Large intestine (tissue), 12 donors: Measurements from ENCODE around the gene MAP3K14. TPM values are rescaled to one million over a fixed set of nuclear protein-coding genes. Genes with fewer than 3 reads are reported as not detected.

ENCODE experiments used
- DNase-seq, 2 donors: peaks; one replicate each; pipeline versions ENCODE4 v3.0.0 to v3.0.0-alpha.2; 2013
- H3K27ac ChIP-seq: one replicate; pipeline ENCODE4 v1.5.1; 2013; ENCODE audit warnings: low read length
- H3K27me3 ChIP-seq: 2 replicates; pipeline ENCODE4 v1.6.1; 2013; ENCODE audit warnings: low read length; ENCODE audit not compliant: control insufficient read depth, insufficient read depth
- H3K36me3 ChIP-seq: 2 replicates; pipeline ENCODE4 v1.6.1; 2013; ENCODE audit warnings: low read length; ENCODE audit not compliant: control insufficient read depth, insufficient read depth
- H3K4me1 ChIP-seq: one replicate; pipeline ENCODE4 v1.6.1; 2013; ENCODE audit warnings: low read length; ENCODE audit not compliant: control insufficient read depth, insufficient read depth
- H3K4me3 ChIP-seq: one replicate; pipeline ENCODE4 v1.5.1; 2013; ENCODE audit warnings: low read length
- H3K9me3 ChIP-seq: one replicate; pipeline ENCODE4 v1.6.1; 2013; ENCODE audit warnings: mild to moderate bottlenecking, low read depth, low read length, moderate library complexity; ENCODE audit not compliant: control insufficient read depth
- WGBS: methylation state at CpG from one replicate; pipeline ENCODE4 v1.1.5; 2013; ENCODE audit warnings: low lambda C conversion rate; ENCODE audit not compliant: insufficient coverage; 5-methylcytosine and 5-hydroxymethylcytosine counted together
- long read RNA-seq, 11 donors: transcript quantifications; one replicate each; lab custom pipeline, GENCODE V29; 2026
- polyA plus RNA-seq: library from polyadenylated mRNA; unstranded; fragments of 120-200 nt; gene quantifications from one replicate; pipeline ENCODE4 v1.2.1, GENCODE V29; 2013

MAP3K14 gene
- 8.7 TPM for polyA plus RNA-seq
- long read RNA-seq, donor 1 = 0 reads
- long read RNA-seq, donor 2 = 0 reads
- long read RNA-seq, donor 3 = 0 reads
- long read RNA-seq, donor 4 = 0 reads
- long read RNA-seq, donor 5 = 0 reads
- long read RNA-seq, donor 6, full-length matches to known transcripts = 1 of 1 reads
- long read RNA-seq, donor 6, partial matches to known transcripts = 0 of 1 reads
- long read RNA-seq, donor 6, other reads (novel, unspliced or antisense) = 0 of 1 reads
- long read RNA-seq, donor 7 = 0 reads
- long read RNA-seq, donor 8, partial matches to known transcripts = 5 of 5 reads
- long read RNA-seq, donor 8, other reads (novel, unspliced or antisense) = 0 of 5 reads
- long read RNA-seq, donor 9, full-length matches to known transcripts = 1 of 1 reads
- long read RNA-seq, donor 9, partial matches to known transcripts = 0 of 1 reads
- long read RNA-seq, donor 9, other reads (novel, unspliced or antisense) = 0 of 1 reads
- long read RNA-seq, donor 10 = 0 reads
- long read RNA-seq, donor 11 = 0 reads

DNA sequence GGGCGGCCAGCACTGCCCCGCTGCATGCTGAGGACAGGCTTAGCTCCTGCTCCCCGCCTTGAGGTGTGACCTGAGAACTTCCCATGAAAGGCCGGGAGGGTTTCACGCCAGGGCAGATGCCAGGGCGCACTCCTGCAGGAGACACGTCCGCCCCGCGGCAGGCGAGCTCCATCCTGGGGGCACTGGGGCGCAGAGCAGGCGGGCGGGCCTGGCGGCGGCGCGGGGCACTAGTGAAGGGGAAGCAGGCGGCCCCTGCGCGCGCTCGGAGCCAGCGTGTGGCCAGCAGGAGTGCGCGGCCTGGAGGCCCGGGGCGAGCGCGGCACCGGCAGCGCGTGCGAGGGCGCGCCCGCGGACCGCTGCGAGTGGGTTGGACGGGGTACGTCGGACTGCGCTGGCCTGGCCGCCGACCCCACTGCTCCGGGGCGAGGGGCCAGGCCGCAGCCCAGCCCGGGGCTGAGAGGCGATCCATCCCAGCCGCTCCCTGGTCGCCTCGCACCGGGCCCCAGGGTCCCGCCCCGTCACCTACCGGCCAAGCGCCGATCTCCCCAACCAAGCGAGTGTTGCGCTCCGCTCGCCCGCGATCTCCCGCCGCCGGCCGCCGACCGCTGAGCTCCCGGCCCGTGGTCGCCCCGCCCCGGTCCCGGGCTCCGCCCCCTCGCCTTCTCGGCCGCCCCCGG is at the start of gene MAP3K14:
Gene MAP3K14 (minus strand): TSS at position 587 of the 677 bp plus-strand sequence. CDS start 26,275 bp downstream, outside the sequence.
- Histone ChIP-seq H3K9me3 (no peaks in the 10 kb centered on the region), H3K4me3 (peak within 1 kb of the TSS; percentile 66), H3K27ac (peak within 1 kb of the TSS; percentile 75), H3K27me3 (no peaks in the 10 kb centered on the region), H3K4me1 (peaks cover 75% of the 10 kb centered on the region), H3K36me3 (no peaks in the 10 kb centered on the region)
- no CpG with 5 or more reads among the region's 83 CpGs for WGBS
- peak; percentile 71 to 88 for DNase-seq

DNA sequence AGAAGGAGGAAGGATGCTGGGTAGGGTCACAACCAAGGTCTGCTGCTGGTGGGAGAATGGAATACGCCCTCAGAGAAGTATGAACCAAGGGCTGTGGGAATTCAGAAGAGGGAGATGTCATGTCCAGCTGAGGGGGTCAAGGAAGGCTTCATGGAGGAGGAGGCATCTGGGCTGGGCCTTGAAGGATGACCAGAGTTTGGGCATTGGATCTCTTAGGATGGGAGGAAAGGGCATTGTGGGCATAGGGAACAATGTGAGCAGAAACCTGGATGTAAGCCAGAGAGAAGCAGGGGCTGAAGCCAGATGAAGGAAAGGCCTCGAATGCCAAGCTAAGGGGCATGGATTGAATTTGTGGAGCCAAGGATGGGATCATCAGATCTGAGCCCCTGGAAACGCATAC is 49.2 kb upstream of the MAP3K14 start:
- no peaks in the 10 kb centered on the region for H3K36me3 ChIP-seq
- no CpG with 5 or more reads among the region's 3 CpGs for WGBS
- DNase-seq = no peak
- peaks cover 15% of the 10 kb centered on the region for H3K27me3 ChIP-seq
- no peaks in the 10 kb centered on the region for H3K4me1 ChIP-seq
- no peak overlapping the region for H3K27ac ChIP-seq
- no peaks in the 10 kb centered on the region for H3K9me3 ChIP-seq
- no peak overlapping the region for H3K4me3 ChIP-seq

DNA sequence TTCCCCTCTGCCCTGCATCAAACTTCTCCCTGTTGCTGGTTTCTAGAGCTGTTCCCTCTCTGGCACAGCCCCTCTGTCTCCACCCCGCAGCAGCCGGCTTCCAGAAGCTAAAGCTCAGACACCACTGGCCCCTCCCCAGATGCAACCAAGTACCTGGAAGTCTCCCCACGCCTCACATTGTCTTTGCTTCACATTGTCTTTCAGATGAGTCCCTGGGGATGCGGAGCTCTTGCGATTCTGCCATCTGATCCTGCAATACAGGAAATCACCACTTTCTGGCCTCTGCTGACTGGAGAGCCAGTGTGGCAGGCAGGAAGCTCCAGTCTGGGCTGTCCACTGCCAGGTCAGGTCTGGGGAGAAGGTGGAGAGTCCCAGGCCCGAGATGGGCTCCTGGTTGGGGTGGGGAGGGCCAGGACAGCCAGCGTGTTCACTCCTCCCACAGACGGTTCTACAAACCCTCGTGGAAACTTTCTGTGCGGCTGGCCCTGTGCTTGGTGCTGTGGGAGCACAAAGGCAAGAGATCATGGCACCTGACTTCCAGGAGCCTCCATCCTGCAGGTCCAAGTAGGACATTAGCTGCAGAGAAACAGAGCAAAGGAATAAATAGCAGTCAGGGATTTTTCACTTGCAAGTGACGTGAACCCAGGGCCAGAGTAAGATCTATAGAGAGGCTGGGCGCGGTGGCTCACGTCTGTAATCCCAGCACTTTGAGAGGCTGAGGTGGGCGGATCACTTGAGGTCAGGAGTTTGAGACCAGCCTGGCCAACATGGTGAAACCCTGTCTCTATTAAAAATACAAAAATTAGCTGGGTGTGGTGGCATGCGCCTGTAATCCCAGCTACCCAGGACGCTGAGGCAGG is 47.9 kb upstream of the MAP3K14 start:
- H3K9me3 ChIP-seq = no peaks in the 10 kb centered on the region
- H3K27me3 ChIP-seq = peaks cover 19% of the 10 kb centered on the region
- H3K36me3 ChIP-seq = no peaks in the 10 kb centered on the region
- no peak for DNase-seq
- no peak overlapping the region for H3K27ac ChIP-seq
- H3K4me1 ChIP-seq = no peaks in the 10 kb centered on the region
- no peak overlapping the region for H3K4me3 ChIP-seq
- WGBS = no CpG with 5 or more reads among the region's 17 CpGs

DNA sequence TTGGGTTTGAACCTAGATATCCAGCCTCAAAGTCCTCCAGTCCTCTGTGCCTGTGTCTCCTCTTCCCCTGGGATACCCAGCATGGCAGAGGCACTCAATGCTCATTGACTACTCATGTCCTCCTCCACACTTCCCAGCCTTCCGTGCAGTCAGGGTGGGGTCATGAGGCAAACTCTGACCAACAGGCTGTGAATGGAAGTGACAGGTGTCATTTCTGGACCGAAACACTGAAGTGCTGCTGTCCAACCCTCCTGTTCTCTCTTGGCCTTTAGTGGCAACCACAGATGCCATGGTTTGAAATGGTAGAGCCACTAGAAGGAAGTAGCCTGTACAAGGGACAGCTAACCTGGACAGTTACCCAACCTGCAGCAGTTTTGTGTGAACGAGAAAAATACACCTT is 46.7 kb upstream of the MAP3K14 start:
- H3K27ac ChIP-seq = no peak overlapping the region
- no CpG with 5 or more reads among the region's 3 CpGs for WGBS
- DNase-seq = no peak

DNA sequence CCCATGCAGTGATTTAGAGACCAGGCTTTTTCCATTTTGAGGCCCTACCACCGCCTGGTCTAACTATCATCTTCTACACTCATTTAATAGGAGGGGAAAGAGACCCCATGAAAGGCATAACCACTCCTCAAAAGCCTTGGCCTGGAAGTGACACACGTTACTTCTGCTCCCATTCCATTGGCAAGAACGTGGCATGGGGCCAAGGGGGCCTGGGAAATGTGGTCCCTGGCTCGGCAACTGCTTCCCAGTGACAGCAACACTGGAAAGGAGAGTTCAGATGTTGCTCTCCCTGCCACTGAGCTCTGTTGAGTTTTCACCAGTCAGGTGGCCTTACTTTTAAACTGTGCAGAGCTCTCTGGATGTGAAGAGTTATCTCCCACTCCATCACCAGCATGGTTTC is 45.2 kb upstream of the MAP3K14 start:
- no CpG with 5 or more reads among the region's 4 CpGs for WGBS
- Histone ChIP-seq H3K27me3 (peaks cover 19% of the 10 kb centered on the region), H3K4me3 (no peak overlapping the region), H3K4me1 (no peaks in the 10 kb centered on the region), H3K9me3 (no peaks in the 10 kb centered on the region), H3K27ac (no peak overlapping the region), H3K36me3 (no peaks in the 10 kb centered on the region)
- no peak for DNase-seq

More for the DNA sequence above, 46.7 kb upstream of the MAP3K14 start:
- no peaks in the 10 kb centered on the region for H3K9me3 ChIP-seq
- no peaks in the 10 kb centered on the region for H3K36me3 ChIP-seq
- H3K4me1 ChIP-seq = no peaks in the 10 kb centered on the region
- H3K27me3 ChIP-seq = peaks cover 19% of the 10 kb centered on the region
- no peak overlapping the region for H3K4me3 ChIP-seq

DNA sequence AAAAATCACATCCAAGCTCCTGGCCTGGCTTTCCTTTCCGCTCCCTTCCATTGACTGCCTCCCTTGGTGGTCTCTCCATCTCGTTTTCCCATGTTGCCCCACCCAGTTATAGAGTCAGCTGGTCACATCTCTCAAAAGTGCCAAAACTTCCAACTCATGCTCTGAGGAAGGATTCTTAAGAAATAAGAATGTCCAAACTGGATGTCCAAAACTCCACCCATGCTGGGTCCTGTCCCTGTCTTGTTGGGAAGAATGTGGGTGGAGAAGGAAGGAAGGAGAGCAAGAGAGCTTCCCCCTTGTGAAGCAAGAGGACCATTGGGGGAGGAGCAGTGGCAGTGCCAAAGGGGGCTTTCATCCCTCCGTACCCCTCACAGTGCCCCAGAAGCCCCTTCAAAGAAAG is 44.6 kb upstream of the MAP3K14 start:
- no peak overlapping the region for H3K4me3 ChIP-seq
- no peaks in the 10 kb centered on the region for H3K36me3 ChIP-seq
- 50% methylated on average over 1 of the region's 3 CpGs for WGBS
- no peak for DNase-seq
- H3K27me3 ChIP-seq = peaks cover 19% of the 10 kb centered on the region
- H3K27ac ChIP-seq = no peak overlapping the region
- H3K9me3 ChIP-seq = no peaks in the 10 kb centered on the region
- H3K4me1 ChIP-seq = no peaks in the 10 kb centered on the region

DNA sequence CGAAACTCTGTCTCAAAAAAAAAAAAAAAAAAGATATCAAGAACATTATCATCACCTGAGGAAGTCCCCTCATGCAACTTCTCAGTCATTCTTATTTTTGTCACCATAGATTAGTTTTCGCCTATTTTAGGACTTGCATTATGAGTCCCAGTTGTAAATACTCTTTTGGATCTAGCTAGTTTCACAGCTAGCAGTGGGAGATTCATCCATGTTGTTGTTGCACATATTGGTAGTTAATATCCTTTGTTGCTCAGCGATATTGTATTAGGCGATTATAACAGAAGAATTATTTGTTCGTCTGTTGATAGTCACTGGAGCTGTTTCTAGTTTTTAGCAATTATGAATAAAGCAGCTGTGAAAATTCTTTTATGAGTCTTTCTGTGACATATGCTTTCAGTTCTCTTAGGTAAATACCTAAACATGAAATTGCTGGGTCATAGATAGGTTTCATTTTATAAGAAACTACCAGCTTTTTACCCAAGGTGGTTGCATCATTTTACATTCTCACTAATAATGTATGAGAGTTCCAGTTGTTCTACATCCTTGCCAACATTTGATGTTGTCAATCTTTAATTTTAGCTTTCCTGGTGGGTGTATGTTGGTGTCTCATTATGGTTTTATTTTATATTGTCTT is 40.7 kb upstream of the MAP3K14 start:
- H3K4me3 ChIP-seq = no peak overlapping the region
- no peaks in the 10 kb centered on the region for H3K4me1 ChIP-seq
- H3K27me3 ChIP-seq = peaks cover 13% of the 10 kb centered on the region
- no CpG with 5 or more reads among the region's 5 CpGs for WGBS
- no peaks in the 10 kb centered on the region for H3K9me3 ChIP-seq
- no peak overlapping the region for H3K27ac ChIP-seq
- no peak for DNase-seq
- no peaks in the 10 kb centered on the region for H3K36me3 ChIP-seq

DNA sequence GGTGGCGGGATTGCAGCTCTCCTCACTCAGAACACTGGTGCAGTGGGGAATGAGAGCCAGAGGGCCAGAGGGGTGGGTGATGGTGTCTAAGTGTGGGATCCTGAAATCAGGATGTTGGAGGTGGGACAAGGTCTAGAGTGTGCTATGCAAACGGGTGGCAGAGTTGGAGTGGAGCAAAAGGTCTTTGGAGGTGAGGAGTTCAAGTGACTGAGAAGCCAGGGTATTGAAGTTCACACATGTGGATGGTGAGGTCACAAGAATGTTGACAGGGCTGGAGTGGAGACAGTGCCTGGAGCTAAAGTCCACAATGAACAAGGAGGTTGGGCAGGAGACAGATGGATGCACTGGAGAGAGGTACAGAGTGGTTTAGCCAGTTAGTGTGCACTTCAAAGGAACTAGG is 38.3 kb upstream of the MAP3K14 start:
- 14% methylated on average over 1 of the region's 2 CpGs for WGBS
- DNase-seq = peak; percentile 35 to 46
- no peak overlapping the region for H3K4me3 ChIP-seq

DNA sequence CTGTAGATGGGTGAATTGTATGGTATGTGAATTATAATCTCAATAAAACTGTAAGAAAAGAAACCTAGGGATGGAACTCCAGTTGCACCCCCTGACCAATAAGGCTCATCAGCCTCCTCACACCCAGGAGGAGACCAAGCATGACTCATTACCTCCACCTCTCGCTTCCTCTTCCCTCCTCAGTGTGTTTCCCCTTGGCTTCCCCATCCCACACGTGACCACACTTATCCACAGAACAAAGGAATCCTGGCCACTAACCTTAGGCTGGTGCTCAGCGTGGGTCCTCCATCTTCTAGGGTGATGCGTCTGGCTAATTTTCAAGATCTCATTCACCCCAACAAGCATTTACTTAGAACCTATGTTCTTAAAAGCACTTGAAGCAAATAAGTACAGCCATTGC is 36.2 kb upstream of the MAP3K14 start:
- WGBS = 80% methylated on average over 1 of the region's 4 CpGs
- H3K36me3 ChIP-seq = no peaks in the 10 kb centered on the region
- H3K4me1 ChIP-seq = no peaks in the 10 kb centered on the region
- H3K9me3 ChIP-seq = no peaks in the 10 kb centered on the region
- H3K4me3 ChIP-seq = no peak overlapping the region
- no peak for DNase-seq
- no peak overlapping the region for H3K27ac ChIP-seq
- no peaks in the 10 kb centered on the region for H3K27me3 ChIP-seq

More for the DNA sequence above, 38.3 kb upstream of the MAP3K14 start:
- no peaks in the 10 kb centered on the region for H3K9me3 ChIP-seq
- no peaks in the 10 kb centered on the region for H3K4me1 ChIP-seq
- H3K36me3 ChIP-seq = no peaks in the 10 kb centered on the region
- no peaks in the 10 kb centered on the region for H3K27me3 ChIP-seq
- no peak overlapping the region for H3K27ac ChIP-seq

DNA sequence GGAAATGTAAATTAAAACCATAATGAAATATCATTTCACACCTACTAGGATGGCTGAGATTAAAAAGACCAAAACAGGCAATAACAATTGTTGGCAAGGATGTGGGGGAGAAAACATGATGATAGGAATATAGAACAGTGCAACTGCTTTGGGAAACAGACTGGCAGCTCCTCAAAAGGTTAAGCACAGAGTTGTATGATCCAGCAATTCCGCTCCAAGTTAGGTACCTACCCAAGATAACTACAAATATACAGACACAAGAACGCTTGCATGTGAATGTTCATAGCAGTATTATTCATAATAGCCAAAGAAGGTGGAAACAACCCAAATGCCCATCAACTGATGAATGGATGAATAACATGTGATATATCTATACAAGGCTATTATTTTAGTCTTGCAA is 35.0 kb upstream of the MAP3K14 start:
- WGBS = no CpG with 5 or more reads among the region's 2 CpGs
- H3K27ac ChIP-seq = no peak overlapping the region
- H3K36me3 ChIP-seq = no peaks in the 10 kb centered on the region
- H3K27me3 ChIP-seq = no peaks in the 10 kb centered on the region
- no peaks in the 10 kb centered on the region for H3K4me1 ChIP-seq
- no peak overlapping the region for H3K4me3 ChIP-seq
- no peaks in the 10 kb centered on the region for H3K9me3 ChIP-seq
- DNase-seq = no peak
